Measurements from ENCODE around the gene ZPBP2.

Gene ZPBP2

GRCh38 chr17:39913989-39914388 is 46.0 kb downstream of the ZPBP2 start:
- no peak for DNase-seq

GRCh38 chr17:39915559-39915958 is 47.6 kb downstream of the ZPBP2 start:
- no peak for DNase-seq

- DNase-seq: peak; percentile 23
These were observed 48.9 kb downstream of the ZPBP2 start for GRCh38 chr17:39916918-39917317.

- no peak for DNase-seq
These were observed 51.2 kb downstream of the ZPBP2 start for GRCh38 chr17:39919087-39919683.

GRCh38 chr17:39920218-39921210 is 52.5 kb downstream of the ZPBP2 start:
- no peak for DNase-seq

GRCh38 chr17:39921323-39921722 is 53.3 kb downstream of the ZPBP2 start:
- no peak for DNase-seq

GRCh38 chr17:39922006-39922405 is 54.0 kb downstream of the ZPBP2 start:
- DNase-seq: no peak

GRCh38 chr17:39923230-39923629 is 55.2 kb downstream of the ZPBP2 start:
- DNase-seq: no peak

GRCh38 chr17:39923836-39924690 is 56.1 kb downstream of the ZPBP2 start:
- DNase-seq: peak; percentile 63

- DNase-seq: no peak
These were observed 56.7 kb downstream of the ZPBP2 start for GRCh38 chr17:39924691-39925055.

GRCh38 chr17:39925282-39926134 is 57.5 kb downstream of the ZPBP2 start:
- no peak for DNase-seq

GRCh38 chr17:39926135-39926587 is 58.2 kb downstream of the ZPBP2 start:
- no peak for DNase-seq

GRCh38 chr17:39926588-39927100 is 58.6 kb downstream of the ZPBP2 start:
- DNase-seq: peak; percentile 32
